Thoracic aorta (tissue), 2 donors: ENCODE measurements around the gene RRAS2. TPM values are rescaled to one million over a fixed set of nuclear protein-coding genes. Genes with fewer than 3 reads are reported as not detected.

ENCODE experiments used
- ATAC-seq: fragments of 150-250 bp; one replicate; pipeline ENCODE4 v1.8.0; 2017; ENCODE audit warnings: low read depth; ENCODE audit not compliant: insufficient number of reproducible peaks, low FRiP score
- DNase-seq: peaks from one replicate; pipeline ENCODE4 v3.0.0-alpha.2; 2020; ENCODE audit warnings: low spot score
- H3K27ac ChIP-seq, 2 donors: fragments of 200-600 bp; sonication (generic); 1 replicate in 1 of 2; 2 replicates in 1 of 2; pipeline ENCODE4 v1.5.1; 2016; ENCODE audit warnings: mild to moderate bottlenecking in 2 of 2, moderate library complexity in 2 of 2
- H3K27me3 ChIP-seq: fragments of 200-600 bp; sonication (generic); replicated peaks from 2 replicates; pipeline ENCODE4 v1.6.0; 2016; ENCODE audit warnings: mild to moderate bottlenecking; ENCODE audit not compliant: insufficient read depth
- H3K36me3 ChIP-seq: fragments of 200-600 bp; sonication (generic); one replicate; pipeline ENCODE4 v1.5.1; 2016
- H3K4me1 ChIP-seq, 2 donors: fragments of 200-600 bp; sonication (generic); 1 replicate in 1 of 2; 2 replicates in 1 of 2; pipeline versions ENCODE4 v1.5.1 to v1.6.0; 2016; ENCODE audit warnings: low read depth in 2 of 2, mild to moderate bottlenecking in 1 of 2; ENCODE audit not compliant: control insufficient read depth in 1 of 2
- H3K4me3 ChIP-seq: fragments of 200-600 bp; sonication (generic); 2 replicates; pipeline ENCODE4 v1.5.1; 2016; ENCODE audit warnings: mild to moderate bottlenecking
- H3K9me3 ChIP-seq: fragments of 200-600 bp; sonication (generic); 2 replicates; pipeline ENCODE4 v1.5.1; 2016
- CTCF ChIP-seq: fragments of 200-600 bp; sonication (generic); IDR thresholded peaks from one replicate; pipeline ENCODE4 v1.5.1; 2019; ENCODE audit warnings: antibody characterized with exemption
- total RNA-seq, 2 donors: library from RNA; depleted of rRNA; stranded (reverse); fragments of >200 nt; gene quantifications; one replicate each; pipeline versions ENCODE4 v1.1.0 to v1.2.3, GENCODE V29; 2016

RRAS2 gene
- total RNA-seq, 2 donors from 2014 or later = 39.4 to 47.8 TPM

- ATAC-seq = no peak
- H3K9me3 ChIP-seq = no peaks in the 10 kb centered on the region
- no peak for TF ChIP-seq CTCF
These were observed 116.8 kb downstream of the RRAS2 start for GRCh38 chr11:14242187-14242586.

GRCh38 chr11:14240951-14241350 lies 118.0 kb downstream of the RRAS2 start:
- H3K4me1 ChIP-seq = no peaks in the 10 kb centered on the region
- ATAC-seq (no peak), DNase-seq (no peak)
- TF ChIP-seq CTCF = no peak
- no peaks in the 10 kb centered on the region for H3K9me3 ChIP-seq
- H3K27me3 ChIP-seq = no peaks in the 10 kb centered on the region
- H3K4me3 ChIP-seq = no peak overlapping the region
- no peaks in the 10 kb centered on the region for H3K36me3 ChIP-seq
- H3K27ac ChIP-seq = no peak overlapping the region

More at GRCh38 chr11:14242187-14242586, 116.8 kb downstream of the RRAS2 start:
- no peak for DNase-seq
- Histone ChIP-seq H3K27me3 (no peaks in the 10 kb centered on the region), H3K27ac (no peak overlapping the region), H3K4me3 (no peak overlapping the region), H3K36me3 (no peaks in the 10 kb centered on the region), H3K4me1 (no peaks in the 10 kb centered on the region)

- ATAC-seq = no peak
- DNase-seq = no peak
- no peak overlapping the region for H3K4me3 ChIP-seq
- H3K27me3 ChIP-seq = no peaks in the 10 kb centered on the region
- no peaks in the 10 kb centered on the region for H3K9me3 ChIP-seq
- H3K27ac ChIP-seq = no peak overlapping the region
- H3K36me3 ChIP-seq = no peaks in the 10 kb centered on the region
- no peak for TF ChIP-seq CTCF
- H3K4me1 ChIP-seq = no peaks in the 10 kb centered on the region
These were observed 118.8 kb downstream of the RRAS2 start for GRCh38 chr11:14240221-14240620.

- no peaks in the 10 kb centered on the region for H3K9me3 ChIP-seq
- H3K36me3 ChIP-seq = no peaks in the 10 kb centered on the region
- no peak overlapping the region for H3K27ac ChIP-seq
- DNase-seq (no peak), ATAC-seq (no peak)
- no peaks in the 10 kb centered on the region for H3K4me1 ChIP-seq
- no peaks in the 10 kb centered on the region for H3K27me3 ChIP-seq
- no peak for TF ChIP-seq CTCF
- no peak overlapping the region for H3K4me3 ChIP-seq
These were observed 121.5 kb downstream of the RRAS2 start for GRCh38 chr11:14237444-14237961.

GRCh38 chr11:14235701-14236100 lies 123.3 kb downstream of the RRAS2 start:
- no peak for TF ChIP-seq CTCF
- no peak overlapping the region for H3K4me3 ChIP-seq
- H3K9me3 ChIP-seq = no peaks in the 10 kb centered on the region
- no peak for DNase-seq
- no peak for ATAC-seq
- no peak overlapping the region for H3K27ac ChIP-seq
- H3K36me3 ChIP-seq = no peaks in the 10 kb centered on the region
- no peaks in the 10 kb centered on the region for H3K4me1 ChIP-seq
- no peaks in the 10 kb centered on the region for H3K27me3 ChIP-seq
